Sigmoid colon (tissue), 4 donors: Measurements from ENCODE around the gene PSMB7.

Source experiments
- CTCF ChIP-seq, 4 experiments: fragments of 450-650 bp in 3 of 4; fragments of 200-600 bp in 1 of 4; IDR thresholded peaks; one replicate each; pipeline ENCODE4 v1.5.1; 2016 to 2019; ENCODE audit warnings: antibody characterized with exemption in 4 of 4, mild to moderate bottlenecking in 3 of 4, moderate library complexity in 2 of 4
- EP300 ChIP-seq, 4 donors: sonication (generic); formaldehyde crosslinking; IDR thresholded peaks; one replicate each; pipeline ENCODE4 v1.6.1; 2017; ENCODE audit warnings: antibody characterized with exemption in 4 of 4
- POLR2A ChIP-seq, 2 donors: fragments of 450-650 bp; IDR thresholded peaks; one replicate each; pipeline ENCODE4 v1.6.1; 2016; ENCODE audit warnings: antibody characterized with exemption in 2 of 2, mild to moderate bottlenecking in 2 of 2, moderate library complexity in 2 of 2
- POLR2AphosphoS5 ChIP-seq, 4 donors: sonication (generic); formaldehyde crosslinking; IDR thresholded peaks; one replicate each; pipeline ENCODE4 v1.6.1; 2017; ENCODE audit warnings: antibody characterized with exemption in 4 of 4

- no peak for TF ChIP-seq POLR2AphosphoS5 (IDR thresholded peaks at IDR 0.05)
- TF ChIP-seq CTCF (IDR thresholded peaks at IDR 0.05) = no peak
- TF ChIP-seq POLR2A (IDR thresholded peaks at IDR 0.05) = no peak
- TF ChIP-seq EP300 (IDR thresholded peaks at IDR 0.05) = no peak
Observed at GRCh38 chr9:124414612-124415011, 630 bp downstream of the PSMB7 start.
